Neural cell (in vitro differentiated cells): ENCODE data around the gene ZNF182. TPM values are rescaled to one million over a fixed set of nuclear protein-coding genes. Genes with fewer than 3 reads are reported as not detected.

Experiments used
- H2AFZ ChIP-seq: fragments of 200-600, 300-800 bp; sonication (generic), shearing (Covaris generic); 2 replicates; pipeline ENCODE4 v1.6.0; 2014; ENCODE audit warnings: low read depth, mild to moderate bottlenecking, antibody characterized with exemption, low read length, moderate library complexity
- H3F3A ChIP-seq: fragments of 200-600 bp; shearing (Covaris generic); 2 replicates; pipeline ENCODE4 v1.6.1; 2016; ENCODE audit warnings: mild to moderate bottlenecking, moderate library complexity, mixed read lengths, antibody characterized with exemption, low read length; ENCODE audit not compliant: insufficient read depth, poor library complexity, severe bottlenecking
- H3K27ac ChIP-seq: fragments of 200-600, 300-800 bp; sonication (generic), shearing (Covaris generic); 2 replicates; pipeline ENCODE4 v1.5.1; 2014; ENCODE audit warnings: mild to moderate bottlenecking, low read length, moderate library complexity
- H3K27me3 ChIP-seq: fragments of 300-800, 200-600 bp; sonication (generic), shearing (Covaris generic); 2 replicates; pipeline ENCODE4 v1.6.0; 2014; ENCODE audit warnings: mild to moderate bottlenecking, low read depth, low read length, moderate library complexity; ENCODE audit not compliant: insufficient read depth
- H3K36me3 ChIP-seq: fragments of 300-800, 200-600 bp; sonication (generic), shearing (Covaris generic); 2 replicates; pipeline ENCODE4 v1.5.1; 2014; ENCODE audit warnings: mild to moderate bottlenecking, antibody characterized with exemption, low read length, moderate library complexity; ENCODE audit not compliant: insufficient read depth
- H3K4me2 ChIP-seq: fragments of 300-800, 200-600 bp; sonication (generic), shearing (Covaris generic); 2 replicates; pipeline ENCODE4 v1.6.0; 2014; ENCODE audit warnings: mild to moderate bottlenecking, low read length
- H3K4me3 ChIP-seq: fragments of 300-800, 200-600 bp; sonication (generic), shearing (Covaris generic); 2 replicates; pipeline ENCODE4 v1.5.1; 2014; ENCODE audit warnings: mild to moderate bottlenecking, low read length, moderate library complexity
- H3K79me2 ChIP-seq: fragments of 200-600 bp; shearing (Covaris generic); replicated peaks from 2 replicates; pipeline ENCODE4 v1.6.0; 2014; ENCODE audit warnings: mild to moderate bottlenecking, low read length, moderate library complexity; ENCODE audit not compliant: insufficient read depth
- H3K9ac ChIP-seq: fragments of 300-800, 200-600 bp; sonication (generic), shearing (Covaris generic); 2 replicates; pipeline ENCODE4 v1.6.1; 2016; ENCODE audit warnings: mild to moderate bottlenecking, low read length, mixed read lengths
- H3K9me2 ChIP-seq: fragments of 200-600 bp; shearing (Covaris generic); 2 replicates; pipeline ENCODE4 v1.6.1; 2016; ENCODE audit warnings: mild to moderate bottlenecking, low read length, mixed read lengths; ENCODE audit not compliant: insufficient read depth
- H3K9me3 ChIP-seq: fragments of 200-600, 300-800 bp; sonication (generic), shearing (Covaris generic); 2 replicates; pipeline ENCODE4 v1.6.1; 2016; ENCODE audit warnings: mild to moderate bottlenecking, mixed run types, low read length, moderate library complexity, mixed read lengths
- H4K20me1 ChIP-seq: fragments of 200-600 bp; shearing (Covaris generic); 2 replicates; pipeline ENCODE4 v1.6.1; 2016; ENCODE audit warnings: mild to moderate bottlenecking, mixed run types; ENCODE audit not compliant: insufficient read depth
- EP300 ChIP-seq: fragments of 450-650 bp; conservative IDR thresholded peaks from 2 replicates; pipeline ENCODE4 v1.6.1; 2014; ENCODE audit warnings: antibody characterized with exemption, mild to moderate bottlenecking, moderate library complexity; ENCODE audit not compliant: poor library complexity, severe bottlenecking
- EZH2 ChIP-seq: fragments of 200-600, 300-800 bp; shearing (Covaris generic), sonication (generic); IDR thresholded peaks from 2 replicates; pipeline ENCODE4 v1.6.1; 2014; ENCODE audit warnings: antibody characterized with exemption, low read length, borderline replicate concordance, mild to moderate bottlenecking; ENCODE audit not compliant: insufficient read depth, poor library complexity, severe bottlenecking
- MXI1 ChIP-seq: fragments of 450-650 bp; conservative IDR thresholded peaks from 2 replicates; pipeline ENCODE4 v1.6.1; 2014; ENCODE audit warnings: antibody characterized with exemption, mild to moderate bottlenecking; ENCODE audit not compliant: poor library complexity, severe bottlenecking
- POLR2AphosphoS5 ChIP-seq: IDR thresholded peaks from 2 replicates; pipeline ENCODE4 v1.6.1; 2012
- RAD21 ChIP-seq: fragments of 450-650 bp; conservative IDR thresholded peaks from 2 replicates; pipeline ENCODE4 v1.6.1; 2014; ENCODE audit warnings: antibody characterized with exemption, mild to moderate bottlenecking, moderate library complexity
- SMC3 ChIP-seq: fragments of 450-650 bp; conservative IDR thresholded peaks from 2 replicates; pipeline ENCODE4 v1.6.1; 2014; ENCODE audit warnings: antibody characterized with exemption, mild to moderate bottlenecking, moderate library complexity; ENCODE audit not compliant: poor library complexity
- TAF1 ChIP-seq: IDR thresholded peaks from 2 replicates; pipeline ENCODE4 v1.6.1; 2012; ENCODE audit warnings: low read depth
- polyA plus RNA-seq: library from polyadenylated mRNA; depleted of rRNA; stranded (reverse); fragments of >200 nt; gene quantifications from 2 replicates; pipeline ENCODE4 v1.2.3, GENCODE V29; 2014
- TF ChIP-seq, protein P1 (sequence below): IDR thresholded peaks from 2 replicates; pipeline ENCODE4 v1.6.1; 2012; ENCODE audit warnings: borderline replicate concordance
- TF ChIP-seq, protein P2 (sequence below): fragments of 450-650 bp; IDR thresholded peaks from 2 replicates; pipeline ENCODE4 v1.5.1; 2014; ENCODE audit warnings: antibody characterized with exemption, mild to moderate bottlenecking, moderate library complexity; ENCODE audit not compliant: poor library complexity, severe bottlenecking

The ZNF182 gene
- polyA plus RNA-seq, 1 donor from 2014 or later = 12.2 TPM

DNA sequence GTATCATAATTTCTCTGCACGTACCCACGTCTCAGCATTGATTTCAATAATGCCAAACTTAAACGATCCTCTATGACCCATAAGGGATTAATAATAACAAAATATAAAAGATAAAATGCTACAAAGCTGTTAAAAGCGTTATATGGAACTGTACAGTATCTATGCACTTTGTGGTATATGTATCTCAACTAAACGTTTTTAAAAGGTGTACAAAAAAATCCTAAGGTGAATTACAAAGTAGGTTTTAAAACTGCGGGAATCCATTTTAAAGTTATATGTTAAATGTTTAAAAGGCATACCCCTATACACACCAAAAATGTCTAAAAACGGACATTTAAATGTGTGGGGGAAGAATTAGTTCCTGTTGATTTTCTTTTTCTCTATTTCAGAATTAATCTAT lies 860 bp downstream of the ZNF182 start:
- Histone ChIP-seq H3K27me3 (no peaks in the 10 kb centered on the region), H4K20me1 (no peaks in the 10 kb centered on the region), H3K9me3 (no peaks in the 10 kb centered on the region), H3K79me2 (no peaks in the 10 kb centered on the region), H3K9me2 (no peaks in the 10 kb centered on the region), H3K36me3 (no peaks in the 10 kb centered on the region), H3K27ac (no peak overlapping the region), H2AFZ (no peak overlapping the region), H3K4me3 (peak overlapping the region; percentile 75), H3F3A (no peaks in the 10 kb centered on the region), H3K4me2 (no peak overlapping the region), H3K9ac (no peak overlapping the region)
- no peak for TF ChIP-seq EZH2
- TF ChIP-seq TAF1 = no peak
- no peak for TF ChIP-seq SMC3
- TF ChIP-seq POLR2AphosphoS5 = no peak
- TF ChIP-seq, protein P1, sequence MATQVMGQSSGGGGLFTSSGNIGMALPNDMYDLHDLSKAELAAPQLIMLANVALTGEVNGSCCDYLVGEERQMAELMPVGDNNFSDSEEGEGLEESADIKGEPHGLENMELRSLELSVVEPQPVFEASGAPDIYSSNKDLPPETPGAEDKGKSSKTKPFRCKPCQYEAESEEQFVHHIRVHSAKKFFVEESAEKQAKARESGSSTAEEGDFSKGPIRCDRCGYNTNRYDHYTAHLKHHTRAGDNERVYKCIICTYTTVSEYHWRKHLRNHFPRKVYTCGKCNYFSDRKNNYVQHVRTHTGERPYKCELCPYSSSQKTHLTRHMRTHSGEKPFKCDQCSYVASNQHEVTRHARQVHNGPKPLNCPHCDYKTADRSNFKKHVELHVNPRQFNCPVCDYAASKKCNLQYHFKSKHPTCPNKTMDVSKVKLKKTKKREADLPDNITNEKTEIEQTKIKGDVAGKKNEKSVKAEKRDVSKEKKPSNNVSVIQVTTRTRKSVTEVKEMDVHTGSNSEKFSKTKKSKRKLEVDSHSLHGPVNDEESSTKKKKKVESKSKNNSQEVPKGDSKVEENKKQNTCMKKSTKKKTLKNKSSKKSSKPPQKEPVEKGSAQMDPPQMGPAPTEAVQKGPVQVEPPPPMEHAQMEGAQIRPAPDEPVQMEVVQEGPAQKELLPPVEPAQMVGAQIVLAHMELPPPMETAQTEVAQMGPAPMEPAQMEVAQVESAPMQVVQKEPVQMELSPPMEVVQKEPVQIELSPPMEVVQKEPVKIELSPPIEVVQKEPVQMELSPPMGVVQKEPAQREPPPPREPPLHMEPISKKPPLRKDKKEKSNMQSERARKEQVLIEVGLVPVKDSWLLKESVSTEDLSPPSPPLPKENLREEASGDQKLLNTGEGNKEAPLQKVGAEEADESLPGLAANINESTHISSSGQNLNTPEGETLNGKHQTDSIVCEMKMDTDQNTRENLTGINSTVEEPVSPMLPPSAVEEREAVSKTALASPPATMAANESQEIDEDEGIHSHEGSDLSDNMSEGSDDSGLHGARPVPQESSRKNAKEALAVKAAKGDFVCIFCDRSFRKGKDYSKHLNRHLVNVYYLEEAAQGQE = no peak
- TF ChIP-seq, protein P2, sequence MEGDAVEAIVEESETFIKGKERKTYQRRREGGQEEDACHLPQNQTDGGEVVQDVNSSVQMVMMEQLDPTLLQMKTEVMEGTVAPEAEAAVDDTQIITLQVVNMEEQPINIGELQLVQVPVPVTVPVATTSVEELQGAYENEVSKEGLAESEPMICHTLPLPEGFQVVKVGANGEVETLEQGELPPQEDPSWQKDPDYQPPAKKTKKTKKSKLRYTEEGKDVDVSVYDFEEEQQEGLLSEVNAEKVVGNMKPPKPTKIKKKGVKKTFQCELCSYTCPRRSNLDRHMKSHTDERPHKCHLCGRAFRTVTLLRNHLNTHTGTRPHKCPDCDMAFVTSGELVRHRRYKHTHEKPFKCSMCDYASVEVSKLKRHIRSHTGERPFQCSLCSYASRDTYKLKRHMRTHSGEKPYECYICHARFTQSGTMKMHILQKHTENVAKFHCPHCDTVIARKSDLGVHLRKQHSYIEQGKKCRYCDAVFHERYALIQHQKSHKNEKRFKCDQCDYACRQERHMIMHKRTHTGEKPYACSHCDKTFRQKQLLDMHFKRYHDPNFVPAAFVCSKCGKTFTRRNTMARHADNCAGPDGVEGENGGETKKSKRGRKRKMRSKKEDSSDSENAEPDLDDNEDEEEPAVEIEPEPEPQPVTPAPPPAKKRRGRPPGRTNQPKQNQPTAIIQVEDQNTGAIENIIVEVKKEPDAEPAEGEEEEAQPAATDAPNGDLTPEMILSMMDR = no peak
- TF ChIP-seq MXI1 = no peak
- TF ChIP-seq EP300 = no peak
- no peak for TF ChIP-seq RAD21

DNA sequence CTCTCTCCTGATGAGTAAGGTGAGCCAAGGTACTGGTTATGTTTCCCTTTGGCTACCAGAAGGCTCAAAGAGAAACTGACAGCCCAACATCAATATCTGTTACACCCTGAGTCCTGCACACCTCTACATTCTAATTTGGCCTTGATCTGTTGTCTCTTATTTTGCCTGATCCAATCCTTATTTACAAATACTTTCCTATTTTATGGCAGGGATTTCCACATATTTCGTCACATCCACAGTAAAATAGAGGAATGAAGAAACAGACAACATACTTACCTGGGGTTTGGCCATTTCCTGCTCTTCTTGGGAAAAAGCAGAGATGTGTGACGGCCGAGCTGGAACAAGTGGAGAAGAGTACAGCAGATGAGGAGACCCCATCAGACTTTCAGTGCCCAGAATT lies 1.5 kb downstream of the ZNF182 start:
- Histone ChIP-seq H3K9me3 (no peaks in the 10 kb centered on the region), H3K9me2 (no peaks in the 10 kb centered on the region), H3K4me2 (no peak overlapping the region), H3F3A (no peaks in the 10 kb centered on the region), H3K4me3 (peak overlapping the region; percentile 75), H3K79me2 (no peaks in the 10 kb centered on the region), H3K9ac (no peak overlapping the region), H3K36me3 (no peaks in the 10 kb centered on the region), H4K20me1 (no peaks in the 10 kb centered on the region), H2AFZ (no peak overlapping the region), H3K27ac (no peak overlapping the region), H3K27me3 (no peaks in the 10 kb centered on the region)
- TF ChIP-seq TAF1 (no peak), RAD21 (no peak)

DNA sequence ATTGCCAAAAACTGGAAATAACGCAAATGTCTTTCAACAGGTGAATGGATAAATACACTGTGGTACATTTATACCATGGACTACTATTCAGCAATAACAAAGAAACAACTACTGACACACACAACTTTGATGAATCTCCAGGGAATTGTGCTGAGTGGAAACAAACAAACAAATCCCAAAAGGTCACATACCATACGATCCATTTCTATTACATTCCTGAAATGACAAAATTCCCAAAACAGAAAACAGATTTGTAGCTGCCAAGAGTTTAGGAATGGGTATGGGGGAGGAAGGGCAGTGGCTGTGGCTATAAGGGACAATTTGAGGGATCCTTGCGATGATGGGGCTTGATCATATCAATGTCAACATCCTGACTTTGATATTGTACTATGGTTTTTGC lies 2.5 kb downstream of the ZNF182 start:
- no peaks in the 10 kb centered on the region for H3K36me3 ChIP-seq
- H3K9ac ChIP-seq = no peak overlapping the region
- H4K20me1 ChIP-seq = no peaks in the 10 kb centered on the region
- no peak overlapping the region for H3K27ac ChIP-seq
- no peaks in the 10 kb centered on the region for H3K9me2 ChIP-seq
- no peak overlapping the region for H3K4me2 ChIP-seq
- no peaks in the 10 kb centered on the region for H3K27me3 ChIP-seq
- no peaks in the 10 kb centered on the region for H3K79me2 ChIP-seq
- H3K4me3 ChIP-seq = peak overlapping the region; percentile 15
- no peaks in the 10 kb centered on the region for H3F3A ChIP-seq
- TF ChIP-seq EZH2 (no peak), RAD21 (no peak), SMC3 (no peak), POLR2AphosphoS5 (no peak), TAF1 (no peak), EP300 (no peak), MXI1 (no peak)
- TF ChIP-seq, protein P1 = no peak
- TF ChIP-seq, protein P2 = no peak
- no peak overlapping the region for H2AFZ ChIP-seq
- H3K9me3 ChIP-seq = no peaks in the 10 kb centered on the region
